ENCODE data around the gene ETS1. TPM values are rescaled to one million over a fixed set of nuclear protein-coding genes. Genes with fewer than 3 reads are reported as not detected.

ETS1 gene
- total and polyA plus RNA-seq, 2 experiments from 2014 or later: 25.6 to 52.6 TPM

GRCh38 chr11:128585498-128586238, 1.7 kb downstream of the ETS1 start:
- Histone ChIP-seq H3K79me2 (replicated peaks; ENCODE audit: insufficient read depth) (peaks cover 54% of the 10 kb centered on the region), H3K4me2 (peak overlapping the region; percentile 87)
- peak; percentile 41 for ATAC-seq

More at GRCh38 chr11:128585498-128586238, 1.7 kb downstream of the ETS1 start:
- Histone ChIP-seq H4K20me1 (replicated peaks; ENCODE audit: insufficient read depth) (no peaks in the 10 kb centered on the region), H3F3A (replicated peaks; ENCODE audit: low read depth) (no peaks in the 10 kb centered on the region), H3K27me3 (ENCODE audit: insufficient read depth) (no peaks in the 10 kb centered on the region), H3K4me3 (peak overlapping the region; percentile 71), H3K36me3 (ENCODE audit: insufficient read depth) (no peaks in the 10 kb centered on the region; the same call in 1 of the 2 replicates), H3K9me2 (ENCODE audit: insufficient read depth) (no peaks in the 10 kb centered on the region), H2AFZ (no peak overlapping the region), H3K4me1 (ENCODE audit: insufficient read depth) (peaks cover 48% of the 10 kb centered on the region), H3K27ac (ENCODE audit: low read depth) (0 out of 2 replicates have a peak overlapping the region, but pooled peaks have one; percentile 3)
- Mint-ChIP-seq H3K4me3 (peak overlapping the region; percentile 75), H3K9me3 (no peaks in the 10 kb centered on the region), H3K27me3 (ENCODE audit: insufficient read depth, low read depth, poor library complexity) (peaks cover 3% of the 10 kb centered on the region), H3K4me1 (peaks cover 67% of the 10 kb centered on the region), H3K27ac (peak overlapping the region; percentile 55), H3K36me3 (ENCODE audit: low read depth) (peaks cover 5% of the 10 kb centered on the region; the same call in 2 of the 3 replicates)
- TF ChIP-seq ZNF462 (CRISPR knock-in tag; IDR thresholded peaks at IDR 0.05) (no peak), ETS1 (IDR thresholded peaks at IDR 0.05) (no peak), REST (IDR thresholded peaks at IDR 0.05; ENCODE audit: unreplicated experiment) (no peak), EZH2 (IDR thresholded peaks at IDR 0.05; ENCODE audit: low read depth, unreplicated experiment) (no peak), ZNF114 (CRISPR knock-in tag; IDR thresholded peaks at IDR 0.05) (no peak), NANOG (IDR thresholded peaks at IDR 0.05; ENCODE audit: borderline replicate concordance) (no peak), STAT1 (IDR thresholded peaks at IDR 0.05; ENCODE audit: unreplicated experiment) (no peak), POLR2AphosphoS5 (IDR thresholded peaks at IDR 0.05; ENCODE audit: low read depth) (no peak), EZH2phosphoT487 (IDR thresholded peaks at IDR 0.05; ENCODE audit: unreplicated experiment) (no peak), ZNF331 (CRISPR knock-in tag; IDR thresholded peaks at IDR 0.05; ENCODE audit: low read depth) (no peak), CTCF (conservative IDR thresholded peaks at IDR 0.05; ENCODE audit: low read depth in 2 of 2) (no peak), JUNB (IDR thresholded peaks at IDR 0.05; ENCODE audit: unreplicated experiment) (no peak), CREB1 (CRISPR knock-in tag; IDR thresholded peaks at IDR 0.05; ENCODE audit: low read depth) (no peak)
- DNase-seq (ENCODE audit: low spot score): peak; percentile 41
